Mesenchymal stem cell (in vitro differentiated cells and primary cell): ENCODE results near the gene DAB1.

ENCODE experiments used
- DNase-seq: peaks from one replicate; pipeline ENCODE4 v3.0.0-alpha.2; 2013
- H2AFZ ChIP-seq: one replicate; pipeline ENCODE4 v1.6.1; 2013; ENCODE audit warnings: low read depth, mild to moderate bottlenecking, control low read depth, inconsistent platforms, low read length, moderate library complexity
- H2AK5ac ChIP-seq: 2 replicates; pipeline ENCODE4 v1.6.1; 2013; ENCODE audit warnings: low read length, moderate library complexity, mild to moderate bottlenecking, inconsistent platforms; ENCODE audit not compliant: severe bottlenecking
- H2BK120ac ChIP-seq: one replicate; pipeline ENCODE4 v1.6.1; 2013; ENCODE audit warnings: low read depth, mild to moderate bottlenecking, inconsistent platforms, low read length, moderate library complexity
- H2BK12ac ChIP-seq, 2 experiments: one replicate each; pipeline ENCODE4 v1.6.1; 2013; ENCODE audit warnings: inconsistent platforms in 2 of 2, low read length in 2 of 2, mild to moderate bottlenecking in 2 of 2, moderate library complexity in 2 of 2, control low read depth in 1 of 2
- H2BK15ac ChIP-seq: one replicate; pipeline ENCODE4 v1.6.1; 2013; ENCODE audit warnings: mild to moderate bottlenecking, low read depth, inconsistent platforms; ENCODE audit not compliant: poor library complexity, severe bottlenecking
- H2BK5ac ChIP-seq: 2 replicates; pipeline ENCODE4 v1.6.1; 2013; ENCODE audit warnings: low read depth, mild to moderate bottlenecking, low read length, control low read depth, inconsistent platforms; ENCODE audit not compliant: poor library complexity, severe bottlenecking
- H3K14ac ChIP-seq, 2 experiments: one replicate each; pipeline ENCODE4 v1.6.1; 2013; ENCODE audit warnings: inconsistent platforms in 2 of 2, low read length in 2 of 2, control low read depth in 1 of 2, mild to moderate bottlenecking in 1 of 2, moderate library complexity in 1 of 2
- H3K18ac ChIP-seq, 2 experiments: one replicate each; pipeline ENCODE4 v1.6.1; 2013; ENCODE audit warnings: inconsistent platforms in 2 of 2, low read length in 2 of 2, control low read depth in 1 of 2, low read depth in 1 of 2, mild to moderate bottlenecking in 1 of 2
- H3K23ac ChIP-seq, 2 experiments: one replicate each; pipeline ENCODE4 v1.6.1; 2013; ENCODE audit warnings: inconsistent platforms in 2 of 2, low read length in 2 of 2, mild to moderate bottlenecking in 2 of 2, moderate library complexity in 2 of 2, control low read depth in 1 of 2
- H3K27ac ChIP-seq: 2 replicates; pipeline ENCODE4 v1.5.1; 2013; ENCODE audit warnings: mild to moderate bottlenecking, moderate library complexity, low read length, control low read depth, inconsistent platforms; ENCODE audit not compliant: poor library complexity, severe bottlenecking
- H3K27me3 ChIP-seq, 2 experiments: 2 replicates each; pipeline versions ENCODE4 v1.6.1 to v1.7.0; 2013; ENCODE audit warnings: low read length in 2 of 2, mild to moderate bottlenecking in 2 of 2, moderate library complexity in 2 of 2, control low read depth in 1 of 2, inconsistent platforms in 1 of 2; ENCODE audit not compliant: control insufficient read depth in 1 of 2, insufficient read depth in 1 of 2
- H3K36me3 ChIP-seq, 2 experiments: 2 replicates each; pipeline versions ENCODE4 v1.6.1 to v1.7.0; 2013; ENCODE audit warnings: low read length in 2 of 2, control low read depth in 1 of 2, inconsistent platforms in 1 of 2, low read depth in 1 of 2, mild to moderate bottlenecking in 1 of 2; ENCODE audit not compliant: insufficient read depth in 2 of 2, control insufficient read depth in 1 of 2
- H3K4ac ChIP-seq, 2 experiments: one replicate each; pipeline ENCODE4 v1.6.1; 2013; ENCODE audit warnings: inconsistent platforms in 2 of 2, low read length in 2 of 2, mild to moderate bottlenecking in 2 of 2, moderate library complexity in 2 of 2, control low read depth in 1 of 2, low read depth in 1 of 2
- H3K4me1 ChIP-seq: 2 replicates; pipeline ENCODE4 v1.6.1; 2013; ENCODE audit warnings: low read depth, low read length, control low read depth; ENCODE audit not compliant: control insufficient read depth, insufficient read depth
- H3K4me2 ChIP-seq: 2 replicates; pipeline ENCODE4 v1.6.1; 2013; ENCODE audit warnings: low read length, mild to moderate bottlenecking, inconsistent platforms; ENCODE audit not compliant: poor library complexity, severe bottlenecking
- H3K4me3 ChIP-seq, 2 experiments: 2 replicates each; pipeline versions ENCODE4 v1.5.1 to v1.7.0; 2013; ENCODE audit warnings: low read length in 2 of 2, mild to moderate bottlenecking in 2 of 2, control low read depth in 1 of 2, low read depth in 1 of 2; ENCODE audit not compliant: insufficient read depth in 1 of 2
- H3K79me1 ChIP-seq: replicated peaks from 2 replicates; pipeline ENCODE4 v1.6.1; 2013; ENCODE audit warnings: mild to moderate bottlenecking, control low read depth, low read length, inconsistent platforms; ENCODE audit not compliant: poor library complexity, severe bottlenecking
- H3K9ac ChIP-seq: 2 replicates; pipeline ENCODE4 v1.7.0; 2013; ENCODE audit warnings: mild to moderate bottlenecking, low read length, moderate library complexity
- H3K9me3 ChIP-seq: 2 replicates; pipeline ENCODE4 v1.7.0; 2013; ENCODE audit warnings: mild to moderate bottlenecking, low read length; ENCODE audit not compliant: control insufficient read depth
- H4K8ac ChIP-seq: one replicate; pipeline ENCODE4 v1.6.1; 2013; ENCODE audit warnings: inconsistent platforms, mild to moderate bottlenecking, low read length, moderate library complexity
- H4K91ac ChIP-seq: one replicate; pipeline ENCODE4 v1.6.1; 2013; ENCODE audit warnings: mild to moderate bottlenecking, low read length, inconsistent platforms
- WGBS: methylation state at CpG from one replicate; pipeline ENCODE4 v1.1.7; 2013; ENCODE audit warnings: mixed read lengths; 5-methylcytosine and 5-hydroxymethylcytosine counted together

Gene DAB1

GRCh38 chr1:56958526-56958925 lies 465.3 kb downstream of the DAB1 start:
- H2BK120ac ChIP-seq: no peak overlapping the region
- H2BK5ac ChIP-seq: no peak overlapping the region
- H3K27ac ChIP-seq: no peak overlapping the region
- H3K4ac ChIP-seq: no peak overlapping the region
- no peak overlapping the region for H4K8ac ChIP-seq
- 0% methylated on average over 2 of the region's 2 CpGs for WGBS
- no peaks in the 10 kb centered on the region for H3K36me3 ChIP-seq
- no peaks in the 10 kb centered on the region for H3K27me3 ChIP-seq
- H3K79me1 ChIP-seq: no peaks in the 10 kb centered on the region
- no peaks in the 10 kb centered on the region for H3K9me3 ChIP-seq
- H4K91ac ChIP-seq: no peak overlapping the region
- no peak overlapping the region for H3K14ac ChIP-seq
- no peak overlapping the region for H3K23ac ChIP-seq
- no peak overlapping the region for H2BK12ac ChIP-seq
- H3K4me3 ChIP-seq: no peak overlapping the region
- no peak overlapping the region for H3K18ac ChIP-seq
- H2AK5ac ChIP-seq: no peak overlapping the region
- H2BK15ac ChIP-seq: no peak overlapping the region
- H3K4me1 ChIP-seq: no peaks in the 10 kb centered on the region
- H3K4me2 ChIP-seq: no peak overlapping the region
- no peak overlapping the region for H2AFZ ChIP-seq
- H3K9ac ChIP-seq: no peak overlapping the region
- peak; percentile 22 for DNase-seq

- no peak overlapping the region for H4K8ac ChIP-seq
- no peak overlapping the region for H3K9ac ChIP-seq
- H3K23ac ChIP-seq: no peak overlapping the region
- H3K4me1 ChIP-seq: no peaks in the 10 kb centered on the region
- no peaks in the 10 kb centered on the region for H3K27me3 ChIP-seq
- no peak overlapping the region for H2BK15ac ChIP-seq
- H3K14ac ChIP-seq: no peak overlapping the region
- H4K91ac ChIP-seq: no peak overlapping the region
- H2BK120ac ChIP-seq: no peak overlapping the region
- H3K4me3 ChIP-seq: no peak overlapping the region
- no peak overlapping the region for H3K4ac ChIP-seq
- no peak overlapping the region for H2BK12ac ChIP-seq
- no peak overlapping the region for H3K4me2 ChIP-seq
- no peak overlapping the region for H3K27ac ChIP-seq
- no peaks in the 10 kb centered on the region for H3K79me1 ChIP-seq
- 39% methylated on average over 3 of the region's 3 CpGs for WGBS
- no peak overlapping the region for H2AFZ ChIP-seq
- H3K9me3 ChIP-seq: no peaks in the 10 kb centered on the region
- H3K18ac ChIP-seq: no peak overlapping the region
- H2BK5ac ChIP-seq: no peak overlapping the region
- no peaks in the 10 kb centered on the region for H3K36me3 ChIP-seq
- DNase-seq: no peak
- H2AK5ac ChIP-seq: no peak overlapping the region
Measured at GRCh38 chr1:56957931-56958330, 465.9 kb downstream of the DAB1 start.

- H3K4me3 ChIP-seq: no peak overlapping the region
- H3K18ac ChIP-seq: no peak overlapping the region
- 81% methylated on average over 1 of the region's 1 CpG for WGBS
Measured at GRCh38 chr1:56954664-56955063, 469.2 kb downstream of the DAB1 start.

GRCh38 chr1:56953386-56953785 lies 470.5 kb downstream of the DAB1 start:
- Histone ChIP-seq H2AFZ (no peak overlapping the region), H3K4ac (no peak overlapping the region), H3K9me3 (no peaks in the 10 kb centered on the region), H3K23ac (no peak overlapping the region), H2BK12ac (no peak overlapping the region), H3K27me3 (no peaks in the 10 kb centered on the region), H2AK5ac (no peak overlapping the region), H4K8ac (no peak overlapping the region), H3K14ac (no peak overlapping the region), H3K36me3 (no peaks in the 10 kb centered on the region), H2BK5ac (no peak overlapping the region), H3K4me1 (no peaks in the 10 kb centered on the region), H2BK15ac (no peak overlapping the region), H3K9ac (no peak overlapping the region), H3K18ac (no peak overlapping the region), H3K4me2 (no peak overlapping the region), H3K4me3 (no peak overlapping the region), H3K79me1 (no peaks in the 10 kb centered on the region), H3K27ac (no peak overlapping the region), H2BK120ac (no peak overlapping the region), H4K91ac (no peak overlapping the region)
- 65% methylated on average over 5 of the region's 5 CpGs for WGBS
- DNase-seq: no peak

More at GRCh38 chr1:56954664-56955063, 469.2 kb downstream of the DAB1 start:
- no peak overlapping the region for H3K27ac ChIP-seq
- H2AFZ ChIP-seq: no peak overlapping the region
- no peak overlapping the region for H3K4ac ChIP-seq
- H3K14ac ChIP-seq: no peak overlapping the region
- no peaks in the 10 kb centered on the region for H3K79me1 ChIP-seq
- H2BK12ac ChIP-seq: no peak overlapping the region
- no peaks in the 10 kb centered on the region for H3K9me3 ChIP-seq
- H3K23ac ChIP-seq: no peak overlapping the region
- DNase-seq: no peak
- no peaks in the 10 kb centered on the region for H3K4me1 ChIP-seq
- H4K8ac ChIP-seq: no peak overlapping the region
- H3K9ac ChIP-seq: no peak overlapping the region
- H2BK120ac ChIP-seq: no peak overlapping the region
- no peak overlapping the region for H2BK15ac ChIP-seq
- H3K36me3 ChIP-seq: no peaks in the 10 kb centered on the region
- no peak overlapping the region for H2BK5ac ChIP-seq
- H4K91ac ChIP-seq: no peak overlapping the region
- H3K4me2 ChIP-seq: no peak overlapping the region
- no peaks in the 10 kb centered on the region for H3K27me3 ChIP-seq
- no peak overlapping the region for H2AK5ac ChIP-seq
